ENCODE results near the gene FAM171A1.

DNA sequence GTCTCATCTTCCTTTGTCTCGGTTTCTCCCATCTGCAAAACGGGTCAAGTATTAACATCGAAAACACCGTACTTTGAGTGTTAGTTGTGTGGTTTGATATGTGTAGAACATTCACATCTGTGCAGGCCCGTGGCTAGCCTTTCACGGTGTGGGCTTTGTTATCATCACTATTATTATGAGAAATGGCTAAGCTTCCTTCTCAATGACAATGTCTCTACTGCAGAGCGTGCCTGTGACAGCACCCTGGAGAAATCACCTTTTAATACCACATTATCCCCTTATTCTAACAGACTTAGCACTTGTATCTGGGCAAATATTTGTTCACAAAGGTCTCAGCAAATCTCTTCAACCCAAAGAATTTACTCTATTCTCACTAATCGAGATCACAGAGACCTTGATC lies 55.8 kb downstream of the FAM171A1 start:
- TF ChIP-seq CTCF (IDR thresholded peaks at IDR 0.05) (no peak), ZFX (IDR thresholded peaks at IDR 0.05; ENCODE audit: borderline replicate concordance) (no peak)
